K562 treated with DMSO at 1 percent for 4 hours (cell line): ENCODE results near the gene TMEM190. TPM values are rescaled to one million over a fixed set of nuclear protein-coding genes. Genes with fewer than 3 reads are reported as not detected.

ENCODE experiments used
- total RNA-seq: library from RNA; unstranded; fragments of 300-600 nt; gene quantifications from 2 replicates; pipeline ENCODE4 v1.2.3, GENCODE V29; 2022; ENCODE audit not compliant: insufficient read depth

TMEM190 gene
- not detected in 2 replicates for total RNA-seq

DNA sequence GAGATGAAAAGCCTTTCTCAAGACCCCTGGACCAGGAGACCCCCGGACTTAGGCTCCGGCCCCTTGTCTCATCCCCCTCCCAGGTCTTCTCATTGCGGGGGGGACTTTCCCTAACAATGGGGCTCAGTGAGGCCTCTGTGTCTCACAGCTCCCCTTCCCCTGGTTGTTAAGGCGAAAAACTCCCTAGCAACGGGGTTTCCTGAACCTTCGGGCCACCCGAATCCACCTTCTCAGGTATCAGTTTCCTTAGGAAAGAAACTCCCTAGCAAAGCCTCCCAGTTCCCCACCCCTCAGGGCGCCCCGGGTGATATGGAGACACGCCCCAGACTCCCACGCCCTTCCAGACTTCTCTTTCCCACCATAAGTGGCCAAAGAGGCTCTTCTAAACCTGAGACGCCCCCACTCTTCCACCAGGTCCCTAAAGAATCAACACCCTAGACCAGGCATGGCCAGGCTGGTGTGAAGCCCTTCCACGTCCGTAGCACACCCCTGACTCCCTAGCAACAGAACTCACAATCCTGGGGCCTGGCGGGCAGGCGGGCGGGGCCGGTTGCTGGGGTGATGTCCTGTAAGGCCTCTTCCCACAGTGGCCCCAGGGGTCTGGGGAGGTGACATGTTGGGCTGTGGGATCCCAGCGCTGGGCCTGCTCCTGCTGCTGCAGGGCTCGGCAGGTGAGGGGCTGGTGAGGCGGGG is at the start of gene TMEM190:
Gene TMEM190 (plus strand): TSS at position 586 of the 693 bp plus-strand sequence. CDS start 28 bp downstream, at position 614.

DNA sequence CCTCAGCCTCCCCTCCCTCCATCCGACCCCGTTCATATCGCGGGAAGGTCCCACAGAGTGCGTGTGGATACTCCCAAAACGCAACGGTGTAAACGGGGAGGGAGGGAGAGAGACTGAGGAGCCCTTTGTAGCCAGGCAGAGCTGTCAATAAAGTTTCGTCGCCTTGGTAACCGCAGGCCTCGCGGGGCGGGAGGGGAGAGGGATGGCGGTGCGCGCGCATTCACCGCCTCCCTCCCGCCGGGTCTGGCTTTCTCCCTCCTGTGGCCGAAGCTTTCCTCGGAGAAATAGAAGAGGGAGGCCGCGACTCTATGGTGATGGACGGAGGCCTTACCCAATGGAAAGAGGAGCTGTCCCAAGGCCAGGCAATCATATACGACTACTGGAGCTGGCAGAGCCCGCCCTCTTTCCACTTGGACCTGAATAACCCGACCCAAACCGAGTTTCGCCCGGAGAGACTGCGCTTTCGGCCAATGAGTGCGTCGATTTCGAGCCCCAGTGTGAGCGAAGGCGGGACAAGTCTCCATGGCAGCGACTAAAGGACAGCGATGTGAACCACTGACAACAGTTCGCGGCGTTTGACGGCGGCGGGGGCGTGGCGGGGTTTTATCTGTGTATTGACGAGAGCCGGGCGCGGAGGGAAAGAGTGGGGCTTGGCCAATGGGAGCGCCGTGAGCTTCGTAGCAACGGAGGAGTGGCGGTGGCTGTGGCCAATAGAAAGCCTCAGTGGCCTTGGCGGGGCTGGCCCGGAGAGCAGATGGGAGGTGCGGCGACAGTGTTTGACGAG is 37.3 kb upstream of the TMEM190 start, which contains the start of gene KMT5C:
Gene KMT5C (plus strand): TSS at position 772 of the 784 bp plus-strand sequence. CDS start 2,061 bp downstream, outside the sequence.

DNA sequence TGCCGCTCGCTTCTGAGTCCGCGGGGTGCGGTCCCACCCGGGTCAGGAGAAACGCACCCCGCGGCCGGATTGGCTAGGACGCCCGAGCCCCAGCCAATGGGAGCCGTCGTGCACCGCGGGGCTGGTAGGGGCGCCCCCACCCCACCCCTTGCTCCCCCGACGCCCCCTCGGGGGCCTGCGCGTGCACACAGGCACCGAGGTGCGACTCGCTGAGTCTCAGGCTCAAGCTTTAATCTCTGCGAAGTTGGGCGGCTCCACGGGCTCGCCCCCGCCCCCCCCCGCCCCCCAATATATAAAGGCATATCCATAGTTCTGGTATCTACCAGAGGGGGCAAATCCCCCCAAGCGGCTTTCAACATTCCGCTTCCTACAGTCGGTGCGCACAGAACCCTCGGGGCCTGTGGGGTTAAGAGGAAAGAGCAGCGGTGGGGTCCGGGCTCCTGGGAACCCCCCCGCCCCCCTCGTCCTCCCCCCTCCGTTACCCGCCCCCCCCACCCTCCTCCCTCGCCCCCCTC is 21.9 kb upstream of the TMEM190 start, which contains the start of gene COX6B2:
Gene COX6B2 (minus strand): TSS at position 22 of the 515 bp plus-strand sequence. CDS start 198 bp downstream, outside the sequence.

GRCh38 chr19:55362990-55363716 is 13.5 kb upstream of the TMEM190 start, which contains the start of gene GARIN5B:
Gene GARIN5B, minus strand, starts transcription at chr19:55363260. Its CDS starts 194 bp downstream, at chr19:55363066.

GRCh38 chr19:55370305-55370988 is 6.2 kb upstream of the TMEM190 start, which contains the start of gene IL11:
Gene IL11, minus strand, starts transcription at chr19:55370463. Its CDS starts 153 bp downstream, at chr19:55370310.

GRCh38 chr19:55384131-55384919 is 7.7 kb downstream of the TMEM190 start, which contains the start of gene TMEM238:
Gene TMEM238, minus strand, starts transcription at chr19:55384292. Its CDS starts 33 bp downstream, at chr19:55384259.

DNA sequence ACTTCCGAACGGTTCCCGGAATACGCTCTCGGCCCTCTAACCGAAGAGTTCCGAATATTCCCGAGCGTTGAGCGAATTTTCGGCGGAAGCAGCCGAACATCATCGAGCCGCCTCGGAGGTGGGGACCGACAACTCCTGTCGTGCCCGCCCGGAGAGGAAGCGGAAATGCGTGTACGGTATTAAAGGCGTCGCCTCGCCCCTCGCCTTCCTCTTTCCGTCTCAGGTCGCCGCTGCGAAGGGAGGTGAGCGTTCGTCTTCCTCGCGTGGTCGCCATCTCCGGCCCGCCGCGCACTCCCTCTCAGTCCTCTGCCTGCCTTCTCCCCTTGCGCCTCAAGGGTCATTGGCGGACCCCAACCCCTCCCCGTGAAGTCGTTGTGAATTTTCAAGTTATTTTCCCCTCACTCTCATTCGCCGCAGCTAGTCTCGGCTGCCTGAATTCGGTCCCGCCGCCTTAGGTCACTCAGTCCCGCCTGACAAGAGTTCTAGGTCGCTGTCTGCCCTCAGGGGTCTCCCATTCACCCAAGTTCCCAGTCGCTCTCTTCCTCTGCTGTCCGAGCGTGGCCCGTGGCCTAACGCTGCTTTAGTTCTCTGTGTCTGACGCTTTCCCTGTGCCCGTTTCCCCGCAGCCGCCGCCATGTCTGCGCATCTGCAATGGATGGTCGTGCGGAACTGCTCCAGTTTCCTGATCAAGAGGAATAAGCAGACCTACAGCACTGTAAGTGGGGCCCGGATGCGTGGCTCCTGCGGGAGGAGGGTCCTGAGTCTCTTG is 9.3 kb downstream of the TMEM190 start, which contains the start of gene RPL28:
Gene RPL28 (plus strand): TSS at position 209 of the 769 bp plus-strand sequence. CDS start 426 bp downstream, at position 635.

GRCh38 chr19:55407550-55407799 is 30.8 kb downstream of the TMEM190 start, which contains the start of gene UBE2S:
Gene UBE2S, minus strand, starts transcription at chr19:55407788. Its CDS starts 199 bp downstream, at chr19:55407589.

Other genes with a start within 250 kb of the TMEM190 start
- gene TNNT1, start 227.6 kb upstream of the TMEM190 start, total RNA-seq: 408 and 534 TPM in 2 replicates
- gene TNNI3, start 219.1 kb upstream of the TMEM190 start, total RNA-seq: 74.4 and 78.1 TPM in 2 replicates
- gene DNAAF3, start 210.2 kb upstream of the TMEM190 start, total RNA-seq: 9.7 and 13.7 TPM in 2 replicates
- gene SYT5, start 196.5 kb upstream of the TMEM190 start, total RNA-seq: 9.5 and 14.2 TPM in 2 replicates
- 26.3 and 28.5 TPM in 2 replicates for gene PTPRH, start 167.3 kb upstream of the TMEM190 start, total RNA-seq
- gene TMEM86B, start 148.1 kb upstream of the TMEM190 start, total RNA-seq: 11.8 and 17.7 TPM in 2 replicates
- 73.9 and 88.4 TPM in 2 replicates for gene PPP6R1, start 117.8 kb upstream of the TMEM190 start, total RNA-seq
- 76.5 and 95.1 TPM in 2 replicates for gene HSPBP1, start 96.7 kb upstream of the TMEM190 start, total RNA-seq
- gene BRSK1, start 92.8 kb upstream of the TMEM190 start, total RNA-seq: 7.6 and 8.4 TPM in 2 replicates
- gene TMEM150B, start 51.5 kb upstream of the TMEM190 start, total RNA-seq: 2.3 and 6.6 TPM in 2 replicates
- gene KMT5C, start 37.0 kb upstream of the TMEM190 start, total RNA-seq: 36.4 and 43.8 TPM in 2 replicates
- 0.33 TPM in 1 of 2 replicates, not detected in the other for gene COX6B2, start 22.1 kb upstream of the TMEM190 start, total RNA-seq
- not detected in 2 replicates for gene GARIN5B, start 13.6 kb upstream of the TMEM190 start, total RNA-seq
- gene IL11, start 6.4 kb upstream of the TMEM190 start, total RNA-seq: not detected in 2 replicates
- 6.7 and 8.7 TPM in 2 replicates for gene TMEM238, start 7.5 kb downstream of the TMEM190 start, total RNA-seq
- gene RPL28, start 9.1 kb downstream of the TMEM190 start, total RNA-seq: 3,550 and 3,674 TPM in 2 replicates
- gene UBE2S, start 31.0 kb downstream of the TMEM190 start, total RNA-seq: 377 and 436 TPM in 2 replicates
- gene SHISA7, start 66.5 kb downstream of the TMEM190 start, total RNA-seq: not detected in 2 replicates
- 94.9 and 118 TPM in 2 replicates for gene ISOC2, start 84.8 kb downstream of the TMEM190 start, total RNA-seq
- not detected in 2 replicates for gene C19orf85, start 87.9 kb downstream of the TMEM190 start, total RNA-seq
- gene ZNF628, start 99.8 kb downstream of the TMEM190 start, total RNA-seq: 10.4 and 18.8 TPM in 2 replicates
- 37.1 and 38.8 TPM in 2 replicates for gene NAT14, start 108.4 kb downstream of the TMEM190 start, total RNA-seq
- 0.25 TPM in 1 of 2 replicates, not detected in the other for gene SSC5D, start 111.6 kb downstream of the TMEM190 start, total RNA-seq
- gene SBK2, start 160.3 kb downstream of the TMEM190 start, total RNA-seq: not detected in 2 replicates
- gene SBK3, start 168.7 kb downstream of the TMEM190 start, total RNA-seq: not detected in 2 replicates
- gene ZNF579, start 204.0 kb downstream of the TMEM190 start, total RNA-seq: 12.2 and 14.3 TPM in 2 replicates
- 13.4 and 17.2 TPM in 2 replicates for gene FIZ1, start 222.7 kb downstream of the TMEM190 start, total RNA-seq
- gene ZNF524, start 223.5 kb downstream of the TMEM190 start, total RNA-seq: 34.2 and 37.8 TPM in 2 replicates
- 28.3 and 33.7 TPM in 2 replicates for gene ZNF865, start 228.8 kb downstream of the TMEM190 start, total RNA-seq
- gene ZNF784, start 247.7 kb downstream of the TMEM190 start, total RNA-seq: 5.5 and 6.5 TPM in 2 replicates